NCI-H82 treated with DMSO at 0.1 percent for 48 hours (cell line): ENCODE measurements around the gene XRCC3.
"Not testable (repeated sequence)": the region's sequence is repeated elsewhere in the genome, so short reads cannot be mapped to it uniquely, and the experiment has no call there.

Experiments used
- DNase-seq: peaks from one replicate; lab custom pipeline; 2025; ENCODE audit not compliant: unreplicated experiment; lab: John Stamatoyannopoulos, UW

The XRCC3 gene

GRCh38 chr14:103671911-103672310 is 43.3 kb downstream of the XRCC3 start:
- DNase-seq = no peak

GRCh38 chr14:103669370-103669769 is 45.9 kb downstream of the XRCC3 start:
- DNase-seq = no peak

- DNase-seq = no peak
Measured at GRCh38 chr14:103668117-103668516, 47.1 kb downstream of the XRCC3 start.

GRCh38 chr14:103667671-103668070 is 47.6 kb downstream of the XRCC3 start:
- DNase-seq = no peak

GRCh38 chr14:103663506-103663905 is 51.7 kb downstream of the XRCC3 start:
- no peak for DNase-seq

GRCh38 chr14:103662591-103662990 is 52.7 kb downstream of the XRCC3 start:
- DNase-seq = no peak

- DNase-seq = no peak
Measured at GRCh38 chr14:103662029-103662428, 53.2 kb downstream of the XRCC3 start.

- no peak for DNase-seq
Measured at GRCh38 chr14:103659631-103660030, 55.6 kb downstream of the XRCC3 start.

GRCh38 chr14:103657471-103657870 is 57.8 kb downstream of the XRCC3 start:
- no peak for DNase-seq

GRCh38 chr14:103656756-103657133 is 58.5 kb downstream of the XRCC3 start:
- DNase-seq = no peak

- no peak for DNase-seq
Measured at GRCh38 chr14:103656031-103656755, 59.1 kb downstream of the XRCC3 start.

- no peak for DNase-seq
Measured at GRCh38 chr14:103654619-103655018, 60.6 kb downstream of the XRCC3 start.

- DNase-seq = no peak
Measured at GRCh38 chr14:103653805-103654204, 61.4 kb downstream of the XRCC3 start.

- not testable (repeated sequence) for DNase-seq
Measured at GRCh38 chr14:103653336-103653735, 61.9 kb downstream of the XRCC3 start.

GRCh38 chr14:103652806-103653205 is 62.4 kb downstream of the XRCC3 start:
- no peak for DNase-seq

GRCh38 chr14:103651585-103651984 is 63.7 kb downstream of the XRCC3 start:
- no peak for DNase-seq

- DNase-seq = no peak
Measured at GRCh38 chr14:103650213-103650612, 65.0 kb downstream of the XRCC3 start.

GRCh38 chr14:103649001-103649400 is 66.2 kb downstream of the XRCC3 start:
- DNase-seq = no peak
